ENCODE measurements around the gene SYNE2. TPM values are rescaled to one million over a fixed set of nuclear protein-coding genes. Genes with fewer than 3 reads are reported as not detected.

SYNE2 gene
- total and polyA plus RNA-seq, 2 donors (not counting 1 experiment from before 2014, with no cell fraction given), result 3.1 to 15.4 TPM

- H3K4me3 ChIP-seq (replicated peaks in 1 of 4; ENCODE audit: control extremely low read depth in 1 of 4, insufficient read depth in 1 of 4, low read depth in 3 of 4, low read length in 4 of 4), result no peak overlapping the region
- H3K27me3 ChIP-seq (ENCODE audit: control insufficient read depth, insufficient read depth, low read length), result no peaks in the 10 kb centered on the region
- no peak overlapping the region for H3K4me2 ChIP-seq (ENCODE audit: extremely low read depth, insufficient read depth, low read length)
- H3K79me2 ChIP-seq (ENCODE audit: control insufficient read depth, insufficient read depth, low read length), result no peaks in the 10 kb centered on the region
- peaks cover 5% of the 10 kb centered on the region for H3K4me1 ChIP-seq (ENCODE audit: control insufficient read depth, extremely low read depth, insufficient read depth, low read length)
- no peak overlapping the region for H3K27ac ChIP-seq (ENCODE audit: insufficient read depth, low read length)
- H2AFZ ChIP-seq (ENCODE audit: low read length), result peak overlapping the region; percentile 49
- no peaks in the 10 kb centered on the region for H4K20me1 ChIP-seq (ENCODE audit: control insufficient read depth, extremely low read depth, insufficient read depth, low read length)
- TF ChIP-seq EZH2 (IDR thresholded peaks at IDR 0.05; ENCODE audit: low read length, missing control alignments), result no peak
- TF ChIP-seq CTCF (conservative IDR thresholded peaks at IDR 0.05 in 1 of 2, IDR thresholded peaks at IDR 0.05 in 1 of 2; ENCODE audit: low read depth in 1 of 2, low read length in 2 of 2), result no peak
- H3K9me3 ChIP-seq (ENCODE audit: control insufficient read depth, insufficient read depth, low read depth, low read length), result no peaks in the 10 kb centered on the region
- H3K36me3 ChIP-seq (ENCODE audit: control insufficient read depth, insufficient read depth, low read length), result no peaks in the 10 kb centered on the region
- no peak for DNase-seq (ENCODE audit: low read depth in 2 of 2)
- H3K9ac ChIP-seq (ENCODE audit: insufficient read depth, low read length), result no peak overlapping the region
These were observed 21.4 kb downstream of the SYNE2 start for GRCh38 chr14:63874223-63874622.

GRCh38 chr14:63875311-63875710 lies 22.5 kb downstream of the SYNE2 start:
- H3K9ac ChIP-seq (ENCODE audit: insufficient read depth, low read length), result no peak overlapping the region
- no peak overlapping the region for H3K27ac ChIP-seq (ENCODE audit: insufficient read depth, low read length)
- no peaks in the 10 kb centered on the region for H3K9me3 ChIP-seq (ENCODE audit: control insufficient read depth, insufficient read depth, low read depth, low read length)
- no peak overlapping the region for H3K4me2 ChIP-seq (ENCODE audit: extremely low read depth, insufficient read depth, low read length)
- H3K79me2 ChIP-seq (ENCODE audit: control insufficient read depth, insufficient read depth, low read length), result no peaks in the 10 kb centered on the region
- H3K36me3 ChIP-seq (ENCODE audit: control insufficient read depth, insufficient read depth, low read length), result no peaks in the 10 kb centered on the region
- H3K4me3 ChIP-seq (replicated peaks in 1 of 4; ENCODE audit: control extremely low read depth in 1 of 4, insufficient read depth in 1 of 4, low read depth in 3 of 4, low read length in 4 of 4), result no peak overlapping the region
- H2AFZ ChIP-seq (ENCODE audit: low read length), result no peak overlapping the region
- no peaks in the 10 kb centered on the region for H4K20me1 ChIP-seq (ENCODE audit: control insufficient read depth, extremely low read depth, insufficient read depth, low read length)
- H3K4me1 ChIP-seq (ENCODE audit: control insufficient read depth, extremely low read depth, insufficient read depth, low read length), result peaks cover 5% of the 10 kb centered on the region
- no peak for TF ChIP-seq EZH2 (IDR thresholded peaks at IDR 0.05; ENCODE audit: low read length, missing control alignments)
- TF ChIP-seq CTCF (conservative IDR thresholded peaks at IDR 0.05 in 1 of 2, IDR thresholded peaks at IDR 0.05 in 1 of 2; ENCODE audit: low read depth in 1 of 2, low read length in 2 of 2), result no peak
- H3K27me3 ChIP-seq (ENCODE audit: control insufficient read depth, insufficient read depth, low read length), result no peaks in the 10 kb centered on the region
- DNase-seq (ENCODE audit: low read depth in 2 of 2), result peak; percentile 54 to 82

GRCh38 chr14:63877550-63877939 lies 24.7 kb downstream of the SYNE2 start:
- Histone ChIP-seq H4K20me1 (ENCODE audit: control insufficient read depth, extremely low read depth, insufficient read depth, low read length) (no peaks in the 10 kb centered on the region), H3K4me2 (ENCODE audit: extremely low read depth, insufficient read depth, low read length) (no peak overlapping the region), H3K36me3 (ENCODE audit: control insufficient read depth, insufficient read depth, low read length) (no peaks in the 10 kb centered on the region), H3K79me2 (ENCODE audit: control insufficient read depth, insufficient read depth, low read length) (no peaks in the 10 kb centered on the region), H3K4me3 (replicated peaks in 1 of 4; ENCODE audit: control extremely low read depth in 1 of 4, insufficient read depth in 1 of 4, low read depth in 3 of 4, low read length in 4 of 4) (no peak overlapping the region), H3K9me3 (ENCODE audit: control insufficient read depth, insufficient read depth, low read depth, low read length) (no peaks in the 10 kb centered on the region), H3K4me1 (ENCODE audit: control insufficient read depth, extremely low read depth, insufficient read depth, low read length) (peaks cover 5% of the 10 kb centered on the region), H3K27ac (ENCODE audit: insufficient read depth, low read length) (no peak overlapping the region), H2AFZ (ENCODE audit: low read length) (no peak overlapping the region), H3K9ac (ENCODE audit: insufficient read depth, low read length) (no peak overlapping the region), H3K27me3 (ENCODE audit: control insufficient read depth, insufficient read depth, low read length) (no peaks in the 10 kb centered on the region)
- no peak for TF ChIP-seq CTCF (conservative IDR thresholded peaks at IDR 0.05 in 1 of 2, IDR thresholded peaks at IDR 0.05 in 1 of 2; ENCODE audit: low read depth in 1 of 2, low read length in 2 of 2)
- no peak for TF ChIP-seq EZH2 (IDR thresholded peaks at IDR 0.05; ENCODE audit: low read length, missing control alignments)
- no peak for DNase-seq (ENCODE audit: low read depth in 2 of 2)

All from fibroblast of lung (primary cell).